Karpas-422 (cell line): ENCODE results near the gene TPD52L3. TPM values are rescaled to one million over a fixed set of nuclear protein-coding genes. Genes with fewer than 3 reads are reported as not detected.

Experiments
- DNase-seq: peaks from one replicate; pipeline ENCODE4 v3.0.0-alpha.2; 2015
- H2AFZ ChIP-seq: fragments of 200-600 bp; sonication (generic); 2 replicates; pipeline ENCODE4 v1.6.1; 2014; ENCODE audit warnings: antibody characterized with exemption, low read length, mixed read lengths
- H3K27ac ChIP-seq: fragments of 200-600 bp; sonication (generic); 2 replicates; pipeline ENCODE4 v1.5.1; 2014; ENCODE audit warnings: mild to moderate bottlenecking, low read length, moderate library complexity
- H3K27me3 ChIP-seq: fragments of 200-600 bp; sonication (generic); 2 replicates; pipeline ENCODE4 v1.6.1; 2014; ENCODE audit warnings: low read length, mixed read lengths
- H3K36me3 ChIP-seq: fragments of 200-600 bp; sonication (generic); 2 replicates; pipeline ENCODE4 v1.6.1; 2014; ENCODE audit warnings: low read length, mixed read lengths; ENCODE audit not compliant: insufficient read depth
- H3K4me1 ChIP-seq: fragments of 200-600 bp; sonication (generic); 2 replicates; pipeline ENCODE4 v1.6.1; 2014; ENCODE audit warnings: mild to moderate bottlenecking, low read length, mixed read lengths
- H3K4me2 ChIP-seq: fragments of 200-600 bp; sonication (generic); 2 replicates; pipeline ENCODE4 v1.6.1; 2014; ENCODE audit warnings: low read length, low read depth, mild to moderate bottlenecking; ENCODE audit not compliant: poor library complexity, severe bottlenecking
- H3K4me3 ChIP-seq: fragments of 200-600 bp; sonication (generic); 2 replicates; pipeline ENCODE4 v1.5.1; 2014; ENCODE audit warnings: mild to moderate bottlenecking, antibody characterized with exemption, low read length, mixed read lengths
- H3K79me2 ChIP-seq: fragments of 200-600 bp; sonication (generic); 2 replicates; pipeline ENCODE4 v1.6.1; 2014; ENCODE audit warnings: mild to moderate bottlenecking, low read length, mixed read lengths
- H3K9ac ChIP-seq: fragments of 200-600 bp; sonication (generic); 2 replicates; pipeline ENCODE4 v1.6.0; 2014; ENCODE audit warnings: low read length
- H3K9me2 ChIP-seq: fragments of 200-600 bp; sonication (generic), shearing (Covaris generic); replicated peaks from 2 replicates; pipeline ENCODE4 v1.6.0; 2014; ENCODE audit warnings: mild to moderate bottlenecking, low read length, moderate library complexity; ENCODE audit not compliant: insufficient read depth
- H3K9me3 ChIP-seq: fragments of 300-700, 200-600 bp; sonication (generic); 2 replicates; pipeline ENCODE4 v1.6.1; 2014; ENCODE audit warnings: low read length, mixed read lengths
- H4K20me1 ChIP-seq: fragments of 200-600 bp; sonication (generic); 2 replicates; pipeline ENCODE4 v1.6.1; 2014; ENCODE audit warnings: mild to moderate bottlenecking, antibody characterized with exemption, low read length, low read depth; ENCODE audit not compliant: insufficient read depth
- total RNA-seq: library from RNA; depleted of rRNA; stranded (reverse); fragments of >200 nt; shearing (Covaris generic); gene quantifications from 2 replicates; pipeline ENCODE4 v1.2.3, GENCODE V29; 2014; ENCODE audit warnings: low replicate concordance; rRNA removed

The TPD52L3 gene
- not detected in 2 replicates for total RNA-seq

GRCh38 chr9:6328103-6328502 lies at the start of gene TPD52L3:
TPD52L3 (plus strand) TSS chr9:6328375; CDS start chr9:6328596, 221 bp downstream.
- H3K4me3 ChIP-seq = no peak within 1 kb of the TSS
- DNase-seq = no peak
- no peaks in the 10 kb centered on the region for H3K4me1 ChIP-seq
- no peak within 1 kb of the TSS for H3K27ac ChIP-seq
- H3K27me3 ChIP-seq = no peaks in the 10 kb centered on the region
- H2AFZ ChIP-seq = no peak within 1 kb of the TSS
- H3K79me2 ChIP-seq = no peaks in the 10 kb centered on the region
- no peaks in the 10 kb centered on the region for H3K9me3 ChIP-seq
- H3K9me2 ChIP-seq = no peaks in the 10 kb centered on the region
- H3K36me3 ChIP-seq = no peaks in the 10 kb centered on the region
- no peaks in the 10 kb centered on the region for H4K20me1 ChIP-seq
- H3K9ac ChIP-seq = no peak within 1 kb of the TSS
- H3K4me2 ChIP-seq = no peak within 1 kb of the TSS

- no peaks in the 10 kb centered on the region for H3K9me2 ChIP-seq
- no peaks in the 10 kb centered on the region for H3K27me3 ChIP-seq
- DNase-seq = no peak
- H3K36me3 ChIP-seq = no peaks in the 10 kb centered on the region
- H3K9me3 ChIP-seq = no peaks in the 10 kb centered on the region
- H3K4me2 ChIP-seq = no peak overlapping the region
- no peaks in the 10 kb centered on the region for H4K20me1 ChIP-seq
- H3K4me3 ChIP-seq = no peak overlapping the region
- H3K4me1 ChIP-seq = no peaks in the 10 kb centered on the region
- no peak overlapping the region for H3K9ac ChIP-seq
- no peak overlapping the region for H3K27ac ChIP-seq
- no peak overlapping the region for H2AFZ ChIP-seq
- no peaks in the 10 kb centered on the region for H3K79me2 ChIP-seq
Measured at GRCh38 chr9:6301858-6302257, 26.3 kb upstream of the TPD52L3 start.

- H3K9me2 ChIP-seq = no peaks in the 10 kb centered on the region
- DNase-seq = no peak
- H3K27ac ChIP-seq = no peak overlapping the region
- no peak overlapping the region for H3K4me3 ChIP-seq
- H3K9ac ChIP-seq = no peak overlapping the region
- H3K27me3 ChIP-seq = no peaks in the 10 kb centered on the region
- no peak overlapping the region for H2AFZ ChIP-seq
- no peaks in the 10 kb centered on the region for H3K79me2 ChIP-seq
- H3K9me3 ChIP-seq = no peaks in the 10 kb centered on the region
- H3K36me3 ChIP-seq = no peaks in the 10 kb centered on the region
- no peaks in the 10 kb centered on the region for H3K4me1 ChIP-seq
- no peaks in the 10 kb centered on the region for H4K20me1 ChIP-seq
- no peak overlapping the region for H3K4me2 ChIP-seq
Measured at GRCh38 chr9:6302417-6302816, 25.8 kb upstream of the TPD52L3 start.

- Histone ChIP-seq H3K4me1 (no peaks in the 10 kb centered on the region), H3K79me2 (no peaks in the 10 kb centered on the region), H3K9ac (no peak overlapping the region), H3K9me3 (no peaks in the 10 kb centered on the region), H3K27me3 (no peaks in the 10 kb centered on the region), H3K4me3 (no peak overlapping the region), H4K20me1 (no peaks in the 10 kb centered on the region), H3K36me3 (no peaks in the 10 kb centered on the region), H3K9me2 (no peaks in the 10 kb centered on the region), H3K27ac (no peak overlapping the region), H3K4me2 (no peak overlapping the region), H2AFZ (no peak overlapping the region)
- DNase-seq = no peak
Measured at GRCh38 chr9:6304232-6304631, 23.9 kb upstream of the TPD52L3 start.

GRCh38 chr9:6305954-6306563 lies 22.1 kb upstream of the TPD52L3 start:
- H3K4me3 ChIP-seq = no peak overlapping the region
- H2AFZ ChIP-seq = no peak overlapping the region
- no peak overlapping the region for H3K27ac ChIP-seq

GRCh38 chr9:6307551-6308096 lies 20.6 kb upstream of the TPD52L3 start:
- DNase-seq = no peak
- Histone ChIP-seq H3K9me3 (no peaks in the 10 kb centered on the region), H3K27me3 (no peaks in the 10 kb centered on the region; the same call in 1 of the 2 replicates)

More at GRCh38 chr9:6305954-6306563, 22.1 kb upstream of the TPD52L3 start:
- H3K4me1 ChIP-seq = no peaks in the 10 kb centered on the region
- peak; percentile 68 for DNase-seq
- no peaks in the 10 kb centered on the region for H4K20me1 ChIP-seq
- no peak overlapping the region for H3K4me2 ChIP-seq
- H3K9me2 ChIP-seq = no peaks in the 10 kb centered on the region
- no peaks in the 10 kb centered on the region for H3K36me3 ChIP-seq
- no peaks in the 10 kb centered on the region for H3K27me3 ChIP-seq
- no peaks in the 10 kb centered on the region for H3K9me3 ChIP-seq
- H3K79me2 ChIP-seq = no peaks in the 10 kb centered on the region
- H3K9ac ChIP-seq = no peak overlapping the region

GRCh38 chr9:6330958-6331634 lies 2.9 kb downstream of the TPD52L3 start:
- Histone ChIP-seq H3K9me2 (no peaks in the 10 kb centered on the region), H3K27me3 (no peaks in the 10 kb centered on the region), H3K4me3 (no peak overlapping the region), H4K20me1 (no peaks in the 10 kb centered on the region), H3K4me1 (no peaks in the 10 kb centered on the region), H3K27ac (no peak overlapping the region), H3K79me2 (no peaks in the 10 kb centered on the region), H3K9ac (no peak overlapping the region), H3K9me3 (no peaks in the 10 kb centered on the region), H3K36me3 (no peaks in the 10 kb centered on the region), H2AFZ (no peak overlapping the region), H3K4me2 (no peak overlapping the region)
- DNase-seq = no peak

More at GRCh38 chr9:6307551-6308096, 20.6 kb upstream of the TPD52L3 start:
- Histone ChIP-seq H3K9me2 (no peaks in the 10 kb centered on the region), H3K4me3 (no peak overlapping the region), H3K27ac (no peak overlapping the region), H3K4me2 (no peak overlapping the region), H3K36me3 (no peaks in the 10 kb centered on the region), H3K9ac (no peak overlapping the region), H4K20me1 (no peaks in the 10 kb centered on the region), H2AFZ (no peak overlapping the region), H3K79me2 (no peaks in the 10 kb centered on the region), H3K4me1 (no peaks in the 10 kb centered on the region)

GRCh38 chr9:6334305-6334704 lies 6.1 kb downstream of the TPD52L3 start:
- Histone ChIP-seq H3K9ac (no peak overlapping the region), H3K27ac (no peak overlapping the region), H3K36me3 (no peaks in the 10 kb centered on the region), H3K4me2 (no peak overlapping the region), H4K20me1 (no peaks in the 10 kb centered on the region), H3K9me3 (no peaks in the 10 kb centered on the region), H3K79me2 (no peaks in the 10 kb centered on the region), H3K9me2 (no peaks in the 10 kb centered on the region), H3K4me1 (no peaks in the 10 kb centered on the region), H3K4me3 (no peak overlapping the region), H3K27me3 (no peaks in the 10 kb centered on the region), H2AFZ (no peak overlapping the region)
- no peak for DNase-seq
